WTC11 (cell line): ENCODE data around the gene SVOP. TPM values are rescaled to one million over a fixed set of nuclear protein-coding genes. Genes with fewer than 3 reads are reported as not detected.

Experiments used
- ATAC-seq: fragments of 200-7000 bp; cut with Tn5 transposase; 2 replicates; pipeline ENCODE4 v1.10.0; 2021; ENCODE audit warnings: mild to moderate bottlenecking, moderate library complexity
- CTCF ChIA-PET: fragments of 300-600 bp; sonication (Branson Sonifier 250); formaldehyde crosslinking; loops from one replicate; lab custom pipeline; 2021; ENCODE audit warnings: antibody characterized with exemption; lab: Charles Lee
- POLR2A ChIA-PET: fragments of 350-600 bp; sonication (Branson Sonifier 250); formaldehyde crosslinking; loops from one replicate; lab custom pipeline; 2021; ENCODE audit warnings: antibody characterized with exemption; lab: Charles Lee
- DNase-seq: peaks from one replicate; pipeline ENCODE4 v3.0.0; 2021; ENCODE audit warnings: low spot score
- H3K27ac Mint-ChIP-seq: 2 replicates; pipeline ENCODE4 v1.8.0; 2021; ENCODE audit warnings: mixed read lengths
- H3K27me3 Mint-ChIP-seq: 2 replicates; pipeline ENCODE4 v1.8.0; 2021; ENCODE audit warnings: low read depth, mild to moderate bottlenecking, moderate library complexity, mixed read lengths
- H3K36me3 Mint-ChIP-seq: 2 replicates; pipeline ENCODE4 v1.8.0; 2021; ENCODE audit warnings: mixed read lengths
- H3K4me1 Mint-ChIP-seq: 2 replicates; pipeline ENCODE4 v1.8.0; 2022; ENCODE audit warnings: mixed read lengths
- H3K4me3 Mint-ChIP-seq: 2 replicates; pipeline ENCODE4 v1.8.0; 2021; ENCODE audit warnings: mild to moderate bottlenecking, moderate library complexity, mixed read lengths
- H3K9me3 Mint-ChIP-seq: 2 replicates; pipeline ENCODE4 v1.8.0; 2021; ENCODE audit warnings: mixed read lengths
- ETV6 ChIP-seq: sonication (generic); formaldehyde crosslinking; IDR thresholded peaks from 2 replicates; pipeline ENCODE4 v1.8.1; 2022; ENCODE audit warnings: mild to moderate bottlenecking, missing genetic modification reagents
- GABPB1 ChIP-seq: sonication (generic); formaldehyde crosslinking; IDR thresholded peaks from 2 replicates; pipeline ENCODE4 v1.8.1; 2023; ENCODE audit warnings: mild to moderate bottlenecking, missing genetic modification reagents
- HMGA2 ChIP-seq: fragments of 250-450 bp; sonication (Bioruptor Pico); IDR thresholded peaks from 2 replicates; pipeline ENCODE4 v1.4.0; 2021; ENCODE audit warnings: mild to moderate bottlenecking, moderate library complexity
- NFE2L1 ChIP-seq: sonication (generic); formaldehyde crosslinking; IDR thresholded peaks from 2 replicates; pipeline ENCODE4 v1.8.1; 2023; ENCODE audit warnings: missing genetic modification reagents
- NFYB ChIP-seq: sonication (generic); formaldehyde crosslinking; conservative IDR thresholded peaks from 2 replicates; pipeline ENCODE4 v1.8.0; 2022; ENCODE audit warnings: low read depth, missing genetic modification reagents
- total RNA-seq: library from RNA; stranded (reverse); gene quantifications from 3 replicates; pipeline ENCODE4 v1.2.3, GENCODE V29; 2021
- TF ChIP-seq, protein P1 (sequence below): sonication (generic); formaldehyde crosslinking; IDR thresholded peaks from 2 replicates; pipeline ENCODE4 v1.8.0; 2022; ENCODE audit warnings: mild to moderate bottlenecking, missing genetic modification reagents
- TF ChIP-seq, protein P2 (sequence below): fragments of 250-450 bp; sonication (Bioruptor Pico); IDR thresholded peaks from 2 replicates; pipeline ENCODE4 v1.9.0; 2021; ENCODE audit warnings: moderate library complexity, mild to moderate bottlenecking, inconsistent platforms, borderline replicate concordance
- TF ChIP-seq, protein P3 (sequence below): sonication (generic); formaldehyde crosslinking; IDR thresholded peaks from 2 replicates; pipeline ENCODE4 v1.8.0; 2022; ENCODE audit warnings: missing genetic modification reagents
- TF ChIP-seq, protein P4 (sequence below): fragments of 250-450 bp; sonication (Bioruptor Pico); IDR thresholded peaks from 2 replicates; pipeline ENCODE4 v1.8.0; 2021; ENCODE audit warnings: mild to moderate bottlenecking
- TF ChIP-seq, protein P5 (sequence below): sonication (generic); formaldehyde crosslinking; IDR thresholded peaks from 2 replicates; pipeline ENCODE4 v1.8.1; 2023; ENCODE audit warnings: mild to moderate bottlenecking, missing genetic modification reagents, borderline replicate concordance
- TF ChIP-seq, protein P6 (sequence below): fragments of 250-450 bp; sonication (Bioruptor Pico); conservative IDR thresholded peaks from 2 replicates; pipeline ENCODE4 v1.9.0; 2021; ENCODE audit warnings: mild to moderate bottlenecking
- TF ChIP-seq, protein P7 (sequence below): fragments of 250-450 bp; sonication (Bioruptor Pico); IDR thresholded peaks from 2 replicates; pipeline ENCODE4 v1.9.0; 2021; ENCODE audit warnings: mild to moderate bottlenecking, borderline replicate concordance

The SVOP gene
- total RNA-seq, 1 experiment from 2014 or later = 0.04 TPM

DNA sequence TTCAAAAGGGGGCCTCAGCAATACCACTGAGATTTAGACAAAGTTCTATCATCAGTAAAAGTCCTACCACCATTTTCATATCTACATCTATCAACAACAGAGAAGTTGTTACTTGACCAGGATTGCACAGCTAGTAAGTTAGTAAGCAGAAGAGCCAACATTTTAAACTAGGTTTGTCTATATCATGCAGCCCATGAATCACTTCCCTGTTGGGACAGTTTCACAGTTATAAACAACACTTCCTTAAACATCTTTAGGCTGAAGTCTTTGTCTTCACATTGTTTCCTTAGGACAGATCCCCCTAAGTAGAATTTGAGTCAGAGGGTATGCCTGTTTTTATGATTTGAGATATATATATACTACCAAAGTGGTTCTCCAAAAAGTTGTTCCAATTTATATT, 72.5 kb downstream of the SVOP start:
- ATAC-seq = no peak
- CTCF ChIA-PET = no interaction called here

DNA sequence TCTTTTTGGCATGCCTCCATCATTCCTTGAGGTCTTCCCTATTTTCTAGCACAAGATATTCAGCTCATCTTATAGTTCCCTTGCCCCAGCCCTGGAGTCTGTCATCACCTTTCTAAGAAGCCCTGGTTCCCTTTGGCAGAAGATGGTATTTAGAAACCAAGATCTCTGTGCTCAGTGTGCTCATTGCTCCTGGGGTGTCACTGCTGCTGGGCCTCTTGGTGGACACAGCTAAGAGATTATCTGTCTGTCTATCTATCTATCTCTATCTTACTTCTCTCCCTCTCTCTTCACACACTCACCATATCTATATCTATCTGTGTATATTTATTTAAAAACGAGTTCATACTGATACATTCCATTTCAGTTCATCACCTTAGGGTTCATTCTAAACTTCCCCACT, 73.8 kb downstream of the SVOP start:
- ChIA-PET CTCF (no interaction called here), POLR2A (no interaction called here)
- TF ChIP-seq, protein P1, sequence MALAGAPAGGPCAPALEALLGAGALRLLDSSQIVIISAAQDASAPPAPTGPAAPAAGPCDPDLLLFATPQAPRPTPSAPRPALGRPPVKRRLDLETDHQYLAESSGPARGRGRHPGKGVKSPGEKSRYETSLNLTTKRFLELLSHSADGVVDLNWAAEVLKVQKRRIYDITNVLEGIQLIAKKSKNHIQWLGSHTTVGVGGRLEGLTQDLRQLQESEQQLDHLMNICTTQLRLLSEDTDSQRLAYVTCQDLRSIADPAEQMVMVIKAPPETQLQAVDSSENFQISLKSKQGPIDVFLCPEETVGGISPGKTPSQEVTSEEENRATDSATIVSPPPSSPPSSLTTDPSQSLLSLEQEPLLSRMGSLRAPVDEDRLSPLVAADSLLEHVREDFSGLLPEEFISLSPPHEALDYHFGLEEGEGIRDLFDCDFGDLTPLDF (CRISPR knock-in tag) = no peak
- no peak for TF ChIP-seq NFE2L1 (CRISPR knock-in tag)
- TF ChIP-seq, protein P2, sequence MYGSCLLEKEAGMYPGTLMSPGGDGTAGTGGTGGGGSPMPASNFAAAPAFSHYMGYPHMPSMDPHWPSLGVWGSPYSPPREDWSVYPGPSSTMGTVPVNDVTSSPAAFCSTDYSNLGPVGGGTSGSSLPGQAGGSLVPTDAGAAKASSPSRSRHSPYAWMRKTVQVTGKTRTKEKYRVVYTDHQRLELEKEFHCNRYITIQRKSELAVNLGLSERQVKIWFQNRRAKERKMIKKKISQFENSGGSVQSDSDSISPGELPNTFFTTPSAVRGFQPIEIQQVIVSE = no peak
- no peak for TF ChIP-seq NFYB
- TF ChIP-seq GABPB1 = no peak
- TF ChIP-seq, protein P3, sequence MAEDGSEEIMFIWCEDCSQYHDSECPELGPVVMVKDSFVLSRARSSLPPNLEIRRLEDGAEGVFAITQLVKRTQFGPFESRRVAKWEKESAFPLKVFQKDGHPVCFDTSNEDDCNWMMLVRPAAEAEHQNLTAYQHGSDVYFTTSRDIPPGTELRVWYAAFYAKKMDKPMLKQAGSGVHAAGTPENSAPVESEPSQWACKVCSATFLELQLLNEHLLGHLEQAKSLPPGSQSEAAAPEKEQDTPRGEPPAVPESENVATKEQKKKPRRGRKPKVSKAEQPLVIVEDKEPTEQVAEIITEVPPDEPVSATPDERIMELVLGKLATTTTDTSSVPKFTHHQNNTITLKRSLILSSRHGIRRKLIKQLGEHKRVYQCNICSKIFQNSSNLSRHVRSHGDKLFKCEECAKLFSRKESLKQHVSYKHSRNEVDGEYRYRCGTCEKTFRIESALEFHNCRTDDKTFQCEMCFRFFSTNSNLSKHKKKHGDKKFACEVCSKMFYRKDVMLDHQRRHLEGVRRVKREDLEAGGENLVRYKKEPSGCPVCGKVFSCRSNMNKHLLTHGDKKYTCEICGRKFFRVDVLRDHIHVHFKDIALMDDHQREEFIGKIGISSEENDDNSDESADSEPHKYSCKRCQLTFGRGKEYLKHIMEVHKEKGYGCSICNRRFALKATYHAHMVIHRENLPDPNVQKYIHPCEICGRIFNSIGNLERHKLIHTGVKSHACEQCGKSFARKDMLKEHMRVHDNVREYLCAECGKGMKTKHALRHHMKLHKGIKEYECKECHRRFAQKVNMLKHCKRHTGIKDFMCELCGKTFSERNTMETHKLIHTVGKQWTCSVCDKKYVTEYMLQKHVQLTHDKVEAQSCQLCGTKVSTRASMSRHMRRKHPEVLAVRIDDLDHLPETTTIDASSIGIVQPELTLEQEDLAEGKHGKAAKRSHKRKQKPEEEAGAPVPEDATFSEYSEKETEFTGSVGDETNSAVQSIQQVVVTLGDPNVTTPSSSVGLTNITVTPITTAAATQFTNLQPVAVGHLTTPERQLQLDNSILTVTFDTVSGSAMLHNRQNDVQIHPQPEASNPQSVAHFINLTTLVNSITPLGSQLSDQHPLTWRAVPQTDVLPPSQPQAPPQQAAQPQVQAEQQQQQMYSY (CRISPR knock-in tag) = no peak
- TF ChIP-seq, protein P4, sequence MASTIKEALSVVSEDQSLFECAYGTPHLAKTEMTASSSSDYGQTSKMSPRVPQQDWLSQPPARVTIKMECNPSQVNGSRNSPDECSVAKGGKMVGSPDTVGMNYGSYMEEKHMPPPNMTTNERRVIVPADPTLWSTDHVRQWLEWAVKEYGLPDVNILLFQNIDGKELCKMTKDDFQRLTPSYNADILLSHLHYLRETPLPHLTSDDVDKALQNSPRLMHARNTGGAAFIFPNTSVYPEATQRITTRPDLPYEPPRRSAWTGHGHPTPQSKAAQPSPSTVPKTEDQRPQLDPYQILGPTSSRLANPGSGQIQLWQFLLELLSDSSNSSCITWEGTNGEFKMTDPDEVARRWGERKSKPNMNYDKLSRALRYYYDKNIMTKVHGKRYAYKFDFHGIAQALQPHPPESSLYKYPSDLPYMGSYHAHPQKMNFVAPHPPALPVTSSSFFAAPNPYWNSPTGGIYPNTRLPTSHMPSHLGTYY (CRISPR knock-in tag) = no peak

More for the DNA sequence above, 72.5 kb downstream of the SVOP start:
- no peak overlapping the region for H3K4me3 Mint-ChIP-seq
- H3K36me3 Mint-ChIP-seq = peaks cover 8% of the 10 kb centered on the region; the same call in 1 of the 2 replicates
- H3K4me1 Mint-ChIP-seq = 0 out of 2 replicates have a peak, but pooled peaks cover 2% of the 10 kb centered on the region
- no peak overlapping the region for H3K27ac Mint-ChIP-seq
- H3K9me3 Mint-ChIP-seq = peaks cover 23% of the 10 kb centered on the region
- POLR2A ChIA-PET = no interaction called here
- TF ChIP-seq, protein P5, sequence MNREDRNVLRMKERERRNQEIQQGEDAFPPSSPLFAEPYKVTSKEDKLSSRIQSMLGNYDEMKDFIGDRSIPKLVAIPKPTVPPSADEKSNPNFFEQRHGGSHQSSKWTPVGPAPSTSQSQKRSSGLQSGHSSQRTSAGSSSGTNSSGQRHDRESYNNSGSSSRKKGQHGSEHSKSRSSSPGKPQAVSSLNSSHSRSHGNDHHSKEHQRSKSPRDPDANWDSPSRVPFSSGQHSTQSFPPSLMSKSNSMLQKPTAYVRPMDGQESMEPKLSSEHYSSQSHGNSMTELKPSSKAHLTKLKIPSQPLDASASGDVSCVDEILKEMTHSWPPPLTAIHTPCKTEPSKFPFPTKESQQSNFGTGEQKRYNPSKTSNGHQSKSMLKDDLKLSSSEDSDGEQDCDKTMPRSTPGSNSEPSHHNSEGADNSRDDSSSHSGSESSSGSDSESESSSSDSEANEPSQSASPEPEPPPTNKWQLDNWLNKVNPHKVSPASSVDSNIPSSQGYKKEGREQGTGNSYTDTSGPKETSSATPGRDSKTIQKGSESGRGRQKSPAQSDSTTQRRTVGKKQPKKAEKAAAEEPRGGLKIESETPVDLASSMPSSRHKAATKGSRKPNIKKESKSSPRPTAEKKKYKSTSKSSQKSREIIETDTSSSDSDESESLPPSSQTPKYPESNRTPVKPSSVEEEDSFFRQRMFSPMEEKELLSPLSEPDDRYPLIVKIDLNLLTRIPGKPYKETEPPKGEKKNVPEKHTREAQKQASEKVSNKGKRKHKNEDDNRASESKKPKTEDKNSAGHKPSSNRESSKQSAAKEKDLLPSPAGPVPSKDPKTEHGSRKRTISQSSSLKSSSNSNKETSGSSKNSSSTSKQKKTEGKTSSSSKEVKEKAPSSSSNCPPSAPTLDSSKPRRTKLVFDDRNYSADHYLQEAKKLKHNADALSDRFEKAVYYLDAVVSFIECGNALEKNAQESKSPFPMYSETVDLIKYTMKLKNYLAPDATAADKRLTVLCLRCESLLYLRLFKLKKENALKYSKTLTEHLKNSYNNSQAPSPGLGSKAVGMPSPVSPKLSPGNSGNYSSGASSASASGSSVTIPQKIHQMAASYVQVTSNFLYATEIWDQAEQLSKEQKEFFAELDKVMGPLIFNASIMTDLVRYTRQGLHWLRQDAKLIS (CRISPR knock-in tag) = no peak
- no peak for TF ChIP-seq HMGA2 (CRISPR knock-in tag)
- TF ChIP-seq, protein P6, sequence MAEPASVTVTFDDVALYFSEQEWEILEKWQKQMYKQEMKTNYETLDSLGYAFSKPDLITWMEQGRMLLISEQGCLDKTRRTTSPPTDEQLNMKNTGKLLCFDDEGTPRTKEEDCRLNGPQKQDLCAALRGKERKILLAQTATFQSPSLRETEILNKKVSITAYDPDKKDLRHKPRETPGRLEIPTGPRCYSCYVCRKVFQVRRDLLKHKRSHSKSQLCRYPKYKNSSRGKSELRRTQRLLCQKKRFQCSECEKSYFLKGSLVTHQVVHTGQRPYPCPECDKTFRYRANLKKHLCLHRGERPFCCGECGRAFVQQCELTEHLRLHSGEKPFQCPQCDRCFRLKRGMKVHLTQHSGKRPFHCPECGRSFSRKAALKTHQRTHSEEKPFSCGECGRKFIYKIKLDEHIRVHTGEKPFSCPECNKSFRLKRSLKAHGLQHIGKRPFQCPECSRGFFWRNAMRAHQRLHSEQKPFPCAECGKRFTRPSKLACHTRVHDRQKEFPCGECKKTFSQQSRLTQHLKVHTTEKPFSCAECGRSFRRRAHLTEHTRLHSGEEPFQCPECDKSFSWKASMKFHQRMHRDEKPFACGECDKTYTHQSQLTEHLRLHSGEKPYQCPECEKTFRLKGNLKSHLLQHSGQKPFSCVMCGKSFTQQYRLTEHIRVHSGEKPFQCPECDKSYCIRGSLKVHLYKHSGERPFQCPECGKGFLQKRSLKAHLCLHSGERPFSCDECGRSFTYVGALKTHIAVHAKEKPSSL = no peak
- TF ChIP-seq, protein P7, sequence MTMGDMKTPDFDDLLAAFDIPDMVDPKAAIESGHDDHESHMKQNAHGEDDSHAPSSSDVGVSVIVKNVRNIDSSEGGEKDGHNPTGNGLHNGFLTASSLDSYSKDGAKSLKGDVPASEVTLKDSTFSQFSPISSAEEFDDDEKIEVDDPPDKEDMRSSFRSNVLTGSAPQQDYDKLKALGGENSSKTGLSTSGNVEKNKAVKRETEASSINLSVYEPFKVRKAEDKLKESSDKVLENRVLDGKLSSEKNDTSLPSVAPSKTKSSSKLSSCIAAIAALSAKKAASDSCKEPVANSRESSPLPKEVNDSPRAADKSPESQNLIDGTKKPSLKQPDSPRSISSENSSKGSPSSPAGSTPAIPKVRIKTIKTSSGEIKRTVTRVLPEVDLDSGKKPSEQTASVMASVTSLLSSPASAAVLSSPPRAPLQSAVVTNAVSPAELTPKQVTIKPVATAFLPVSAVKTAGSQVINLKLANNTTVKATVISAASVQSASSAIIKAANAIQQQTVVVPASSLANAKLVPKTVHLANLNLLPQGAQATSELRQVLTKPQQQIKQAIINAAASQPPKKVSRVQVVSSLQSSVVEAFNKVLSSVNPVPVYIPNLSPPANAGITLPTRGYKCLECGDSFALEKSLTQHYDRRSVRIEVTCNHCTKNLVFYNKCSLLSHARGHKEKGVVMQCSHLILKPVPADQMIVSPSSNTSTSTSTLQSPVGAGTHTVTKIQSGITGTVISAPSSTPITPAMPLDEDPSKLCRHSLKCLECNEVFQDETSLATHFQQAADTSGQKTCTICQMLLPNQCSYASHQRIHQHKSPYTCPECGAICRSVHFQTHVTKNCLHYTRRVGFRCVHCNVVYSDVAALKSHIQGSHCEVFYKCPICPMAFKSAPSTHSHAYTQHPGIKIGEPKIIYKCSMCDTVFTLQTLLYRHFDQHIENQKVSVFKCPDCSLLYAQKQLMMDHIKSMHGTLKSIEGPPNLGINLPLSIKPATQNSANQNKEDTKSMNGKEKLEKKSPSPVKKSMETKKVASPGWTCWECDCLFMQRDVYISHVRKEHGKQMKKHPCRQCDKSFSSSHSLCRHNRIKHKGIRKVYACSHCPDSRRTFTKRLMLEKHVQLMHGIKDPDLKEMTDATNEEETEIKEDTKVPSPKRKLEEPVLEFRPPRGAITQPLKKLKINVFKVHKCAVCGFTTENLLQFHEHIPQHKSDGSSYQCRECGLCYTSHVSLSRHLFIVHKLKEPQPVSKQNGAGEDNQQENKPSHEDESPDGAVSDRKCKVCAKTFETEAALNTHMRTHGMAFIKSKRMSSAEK (CRISPR knock-in tag) = no peak
- no peak for TF ChIP-seq ETV6 (CRISPR knock-in tag)
- DNase-seq = no peak
- peaks cover 5% of the 10 kb centered on the region; the same call in 1 of the 2 replicates for H3K27me3 Mint-ChIP-seq

More for the DNA sequence above, 73.8 kb downstream of the SVOP start:
- Mint-ChIP-seq H3K27ac (no peak overlapping the region), H3K27me3 (peaks cover 5% of the 10 kb centered on the region; the same call in 1 of the 2 replicates), H3K9me3 (peaks cover 23% of the 10 kb centered on the region), H3K4me3 (no peak overlapping the region), H3K4me1 (0 out of 2 replicates have a peak, but pooled peaks cover 2% of the 10 kb centered on the region), H3K36me3 (peaks cover 8% of the 10 kb centered on the region; the same call in 1 of the 2 replicates)
- ATAC-seq (no peak), DNase-seq (no peak)
